ENCODE measurements around the gene FAM180B. TPM values are rescaled to one million over a fixed set of nuclear protein-coding genes. Genes with fewer than 3 reads are reported as not detected.

Gene FAM180B
- total and polyA plus RNA-seq, 2 experiments from 2014 or later: 0.12 TPM; not detected in 1

GRCh38 chr11:47603295-47603694 lies 16.8 kb downstream of the FAM180B start:
- Histone ChIP-seq H3K9me3 (ENCODE audit: low read depth) (no peaks in the 10 kb centered on the region), H3K27ac (no peak overlapping the region), H3K36me3 (no peaks in the 10 kb centered on the region), H3K27me3 (no peaks in the 10 kb centered on the region), H3K4me3 (no peak overlapping the region), H3K4me1 (ENCODE audit: low read depth) (peaks cover 39% of the 10 kb centered on the region)
- TF ChIP-seq CTCF (IDR thresholded peaks at IDR 0.05; ENCODE audit: low read depth, low read length): no peak
- DNase-seq (ENCODE audit: low read depth in 1 of 2, low spot score in 1 of 2): no peak

- no peak for TF ChIP-seq CTCF (IDR thresholded peaks at IDR 0.05; ENCODE audit: low read depth, low read length)
- peaks cover 35% of the 10 kb centered on the region for H3K4me1 ChIP-seq (ENCODE audit: low read depth)
- no peaks in the 10 kb centered on the region for H3K36me3 ChIP-seq
- H3K27me3 ChIP-seq: no peaks in the 10 kb centered on the region
- H3K9me3 ChIP-seq (ENCODE audit: low read depth): no peaks in the 10 kb centered on the region
- peak overlapping the region; percentile 88 for H3K27ac ChIP-seq
- peak in 1 of 2 donors; percentile 68 for DNase-seq (ENCODE audit: low read depth in 1 of 2, low spot score in 1 of 2)
- H3K4me3 ChIP-seq: peak overlapping the region; percentile 4
Measured at GRCh38 chr11:47605921-47606320, 19.4 kb downstream of the FAM180B start.

GRCh38 chr11:47606731-47607130 lies 20.3 kb downstream of the FAM180B start:
- H3K36me3 ChIP-seq: no peaks in the 10 kb centered on the region
- peak; percentile 42 to 88 for DNase-seq (ENCODE audit: low read depth in 1 of 2, low spot score in 1 of 2)
- H3K27ac ChIP-seq: peak overlapping the region; percentile 88
- TF ChIP-seq CTCF (IDR thresholded peaks at IDR 0.05; ENCODE audit: low read depth, low read length): no peak
- peak overlapping the region; percentile 14 for H3K4me3 ChIP-seq
- H3K9me3 ChIP-seq (ENCODE audit: low read depth): no peaks in the 10 kb centered on the region
- H3K4me1 ChIP-seq (ENCODE audit: low read depth): peaks cover 35% of the 10 kb centered on the region
- no peaks in the 10 kb centered on the region for H3K27me3 ChIP-seq

GRCh38 chr11:47607380-47607779 lies 20.9 kb downstream of the FAM180B start:
- no peaks in the 10 kb centered on the region for H3K27me3 ChIP-seq
- no peak for TF ChIP-seq CTCF (IDR thresholded peaks at IDR 0.05; ENCODE audit: low read depth, low read length)
- peaks cover 35% of the 10 kb centered on the region for H3K4me1 ChIP-seq (ENCODE audit: low read depth)
- peak overlapping the region; percentile 14 for H3K4me3 ChIP-seq
- no peaks in the 10 kb centered on the region for H3K36me3 ChIP-seq
- peak; percentile 67 to 93 for DNase-seq (ENCODE audit: low read depth in 1 of 2, low spot score in 1 of 2)
- peak overlapping the region; percentile 88 for H3K27ac ChIP-seq
- no peaks in the 10 kb centered on the region for H3K9me3 ChIP-seq (ENCODE audit: low read depth)

GRCh38 chr11:47609675-47610074 lies 23.2 kb downstream of the FAM180B start:
- no peak for TF ChIP-seq CTCF (IDR thresholded peaks at IDR 0.05; ENCODE audit: low read depth, low read length)
- Histone ChIP-seq H3K36me3 (no peaks in the 10 kb centered on the region), H3K27me3 (no peaks in the 10 kb centered on the region), H3K9me3 (ENCODE audit: low read depth) (no peaks in the 10 kb centered on the region), H3K27ac (no peak overlapping the region), H3K4me3 (no peak overlapping the region), H3K4me1 (ENCODE audit: low read depth) (peaks cover 35% of the 10 kb centered on the region)
- DNase-seq (ENCODE audit: low read depth in 1 of 2, low spot score in 1 of 2): no peak

GRCh38 chr11:47611348-47611794 lies 24.9 kb downstream of the FAM180B start:
- H3K9me3 ChIP-seq (ENCODE audit: low read depth): no peaks in the 10 kb centered on the region
- no peak overlapping the region for H3K4me3 ChIP-seq
- no peak for TF ChIP-seq CTCF (IDR thresholded peaks at IDR 0.05; ENCODE audit: low read depth, low read length)
- H3K4me1 ChIP-seq (ENCODE audit: low read depth): peaks cover 21% of the 10 kb centered on the region
- no peaks in the 10 kb centered on the region for H3K27me3 ChIP-seq
- no peaks in the 10 kb centered on the region for H3K36me3 ChIP-seq
- H3K27ac ChIP-seq: no peak overlapping the region
- DNase-seq (ENCODE audit: low read depth in 1 of 2, low spot score in 1 of 2): no peak

All from cardiac muscle cell (in vitro differentiated cells and primary cell).